OCI-LY1 (cell line): Measurements from ENCODE around the gene ZNF608.

Experiments
- H2AFZ ChIP-seq: fragments of 200-600 bp; sonication (generic), shearing (Covaris generic); 2 replicates; pipeline ENCODE4 v1.6.0; 2014; ENCODE audit warnings: antibody characterized with exemption, mild to moderate bottlenecking, low read length
- H3F3A ChIP-seq: fragments of 200-600 bp; sonication (generic), shearing (Covaris generic); 2 replicates; pipeline ENCODE4 v1.6.0; 2014; ENCODE audit warnings: mild to moderate bottlenecking, antibody characterized with exemption, low read length, moderate library complexity; ENCODE audit not compliant: insufficient read depth
- H3K27ac ChIP-seq: fragments of 200-600 bp; sonication (generic); 2 replicates; pipeline ENCODE4 v1.5.1; 2014; ENCODE audit warnings: low read length, mixed run types, mild to moderate bottlenecking, low read depth; ENCODE audit not compliant: poor library complexity, severe bottlenecking
- H3K27me3 ChIP-seq: fragments of 200-600 bp; sonication (generic); 2 replicates; pipeline ENCODE4 v1.6.0; 2014; ENCODE audit warnings: antibody characterized with exemption, mild to moderate bottlenecking, low read length, moderate library complexity; ENCODE audit not compliant: insufficient read depth
- H3K36me3 ChIP-seq: fragments of 200-600 bp; sonication (generic); 2 replicates; pipeline ENCODE4 v1.6.1; 2014; ENCODE audit warnings: mild to moderate bottlenecking, antibody characterized with exemption, low read length, moderate library complexity, mixed read lengths; ENCODE audit not compliant: insufficient read depth
- H3K4me1 ChIP-seq: fragments of 200-600 bp; sonication (generic); 2 replicates; pipeline ENCODE4 v1.5.1; 2014; ENCODE audit warnings: mild to moderate bottlenecking, low read length, moderate library complexity; ENCODE audit not compliant: insufficient read depth, severe bottlenecking
- H3K4me2 ChIP-seq: fragments of 200-600 bp; sonication (generic), shearing (Covaris generic); 2 replicates; pipeline ENCODE4 v1.6.1; 2014; ENCODE audit warnings: low read length
- H3K4me3 ChIP-seq: fragments of 200-600 bp; sonication (generic); 2 replicates; pipeline ENCODE4 v1.5.1; 2014; ENCODE audit warnings: low read length, low read depth, mild to moderate bottlenecking, mixed read lengths; ENCODE audit not compliant: poor library complexity, severe bottlenecking
- H3K79me2 ChIP-seq: fragments of 200-600 bp; shearing (Covaris generic); 2 replicates; pipeline ENCODE4 v1.6.1; 2016; ENCODE audit warnings: mixed run types, low read length, mixed read lengths; ENCODE audit not compliant: insufficient read depth
- H3K9ac ChIP-seq: fragments of 200-600 bp; sonication (generic), shearing (Covaris generic); 2 replicates; pipeline ENCODE4 v1.6.1; 2014; ENCODE audit warnings: mild to moderate bottlenecking, low read length, mixed read lengths
- H3K9me2 ChIP-seq: fragments of 200-600 bp; sonication (generic), shearing (Covaris generic); 2 replicates; pipeline ENCODE4 v1.6.1; 2014; ENCODE audit warnings: low read depth, mild to moderate bottlenecking, low read length, mixed read lengths
- H3K9me3 ChIP-seq: fragments of 200-600 bp; shearing (Covaris generic); 2 replicates; pipeline ENCODE4 v1.6.1; 2014; ENCODE audit warnings: low read length, mixed read lengths
- H4K20me1 ChIP-seq: fragments of 200-600 bp; sonication (generic), shearing (Covaris generic); 2 replicates; pipeline ENCODE4 v1.6.0; 2016; ENCODE audit warnings: mild to moderate bottlenecking, low read length; ENCODE audit not compliant: insufficient read depth
- EZH2 ChIP-seq: fragments of 200-600 bp; sonication (generic), shearing (Covaris generic); IDR thresholded peaks from 2 replicates; pipeline ENCODE4 v1.8.0; 2017; ENCODE audit warnings: borderline replicate concordance, mixed run types, mild to moderate bottlenecking, antibody characterized with exemption, low read length, moderate library complexity, mixed read lengths
- TF ChIP-seq, protein P1 (sequence below): fragments of 200-600 bp; sonication (generic), shearing (Covaris generic); IDR thresholded peaks from 2 replicates; pipeline ENCODE4 v1.5.1; 2017; ENCODE audit warnings: mild to moderate bottlenecking, antibody characterized with exemption, low read length, moderate library complexity, mixed read lengths

The ZNF608 gene

DNA sequence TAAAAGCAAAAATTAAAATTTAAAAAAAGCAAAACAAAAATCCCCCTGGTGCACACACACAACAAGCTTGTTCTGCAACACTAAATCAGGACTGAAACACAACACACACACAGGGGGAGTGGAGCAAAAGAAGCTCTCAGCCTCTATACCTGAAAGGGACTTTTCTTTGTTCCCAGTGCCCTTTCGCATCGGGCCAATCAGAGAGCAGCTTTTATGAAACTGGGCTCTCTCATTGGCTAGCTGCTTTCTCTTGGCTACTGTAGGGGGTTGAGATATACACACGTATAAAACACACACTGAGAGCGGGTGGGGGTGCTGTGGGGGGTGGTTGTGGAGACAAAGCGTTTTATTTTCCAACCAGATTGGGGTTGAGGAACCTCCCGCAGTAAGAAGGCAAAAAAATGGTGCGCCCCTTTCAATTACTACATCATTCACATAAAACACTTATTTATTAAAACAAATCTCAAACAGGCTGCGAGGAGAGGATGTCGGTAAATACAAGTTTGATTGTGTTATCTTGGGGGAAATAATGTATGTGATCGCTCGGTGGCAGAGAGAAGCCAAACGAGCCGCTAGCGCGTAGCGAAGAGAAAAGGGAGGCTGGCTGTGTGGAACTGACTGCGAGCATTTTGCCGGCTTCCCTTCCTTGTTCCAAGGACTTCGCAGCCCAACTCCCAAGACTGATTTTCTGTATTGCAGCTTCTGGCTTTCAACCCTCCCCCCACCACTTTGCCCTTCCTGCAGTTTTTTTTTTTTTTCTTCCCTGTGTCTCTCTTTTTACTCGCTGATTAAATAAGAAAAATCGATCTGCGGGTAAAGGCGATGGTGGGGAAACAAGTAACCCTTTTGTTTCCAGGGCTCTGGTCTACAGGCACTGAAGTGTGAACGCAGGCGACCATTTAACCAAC, 2.5 kb upstream of the ZNF608 start:
- Histone ChIP-seq H3K79me2 (peaks cover 30% of the 10 kb centered on the region), H4K20me1 (no peaks in the 10 kb centered on the region), H3K4me3 (peak overlapping the region; percentile 78), H3K36me3 (peaks cover 5% of the 10 kb centered on the region), H3K9me2 (no peaks in the 10 kb centered on the region), H3K27me3 (no peaks in the 10 kb centered on the region), H2AFZ (no peak overlapping the region), H3K4me2 (peak overlapping the region; percentile 77), H3K9me3 (no peaks in the 10 kb centered on the region), H3K9ac (peak overlapping the region; percentile 93), H3K4me1 (peaks cover 43% of the 10 kb centered on the region), H3F3A (0 out of 2 replicates have a peak, but pooled peaks cover 9% of the 10 kb centered on the region), H3K27ac (peak overlapping the region; percentile 99)
- TF ChIP-seq EZH2, result no peak
- TF ChIP-seq, protein P1, sequence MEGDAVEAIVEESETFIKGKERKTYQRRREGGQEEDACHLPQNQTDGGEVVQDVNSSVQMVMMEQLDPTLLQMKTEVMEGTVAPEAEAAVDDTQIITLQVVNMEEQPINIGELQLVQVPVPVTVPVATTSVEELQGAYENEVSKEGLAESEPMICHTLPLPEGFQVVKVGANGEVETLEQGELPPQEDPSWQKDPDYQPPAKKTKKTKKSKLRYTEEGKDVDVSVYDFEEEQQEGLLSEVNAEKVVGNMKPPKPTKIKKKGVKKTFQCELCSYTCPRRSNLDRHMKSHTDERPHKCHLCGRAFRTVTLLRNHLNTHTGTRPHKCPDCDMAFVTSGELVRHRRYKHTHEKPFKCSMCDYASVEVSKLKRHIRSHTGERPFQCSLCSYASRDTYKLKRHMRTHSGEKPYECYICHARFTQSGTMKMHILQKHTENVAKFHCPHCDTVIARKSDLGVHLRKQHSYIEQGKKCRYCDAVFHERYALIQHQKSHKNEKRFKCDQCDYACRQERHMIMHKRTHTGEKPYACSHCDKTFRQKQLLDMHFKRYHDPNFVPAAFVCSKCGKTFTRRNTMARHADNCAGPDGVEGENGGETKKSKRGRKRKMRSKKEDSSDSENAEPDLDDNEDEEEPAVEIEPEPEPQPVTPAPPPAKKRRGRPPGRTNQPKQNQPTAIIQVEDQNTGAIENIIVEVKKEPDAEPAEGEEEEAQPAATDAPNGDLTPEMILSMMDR, result no peak

- TF ChIP-seq, protein P1, result no peak
- no peak for TF ChIP-seq EZH2
- Histone ChIP-seq H3K9me2 (no peaks in the 10 kb centered on the region), H3K27me3 (no peaks in the 10 kb centered on the region), H2AFZ (no peak overlapping the region), H3K4me1 (peaks cover 34% of the 10 kb centered on the region), H3K4me3 (peak overlapping the region; percentile 78), H3K9ac (peak overlapping the region; percentile 93), H3F3A (0 out of 2 replicates have a peak, but pooled peaks cover 9% of the 10 kb centered on the region), H3K9me3 (no peaks in the 10 kb centered on the region), H3K36me3 (peaks cover 8% of the 10 kb centered on the region), H3K4me2 (peak overlapping the region; percentile 77), H3K79me2 (peaks cover 39% of the 10 kb centered on the region), H4K20me1 (no peaks in the 10 kb centered on the region), H3K27ac (peak overlapping the region; percentile 99)
Observed at GRCh38 chr5:124747791-124748686, 1.6 kb upstream of the ZNF608 start.

DNA sequence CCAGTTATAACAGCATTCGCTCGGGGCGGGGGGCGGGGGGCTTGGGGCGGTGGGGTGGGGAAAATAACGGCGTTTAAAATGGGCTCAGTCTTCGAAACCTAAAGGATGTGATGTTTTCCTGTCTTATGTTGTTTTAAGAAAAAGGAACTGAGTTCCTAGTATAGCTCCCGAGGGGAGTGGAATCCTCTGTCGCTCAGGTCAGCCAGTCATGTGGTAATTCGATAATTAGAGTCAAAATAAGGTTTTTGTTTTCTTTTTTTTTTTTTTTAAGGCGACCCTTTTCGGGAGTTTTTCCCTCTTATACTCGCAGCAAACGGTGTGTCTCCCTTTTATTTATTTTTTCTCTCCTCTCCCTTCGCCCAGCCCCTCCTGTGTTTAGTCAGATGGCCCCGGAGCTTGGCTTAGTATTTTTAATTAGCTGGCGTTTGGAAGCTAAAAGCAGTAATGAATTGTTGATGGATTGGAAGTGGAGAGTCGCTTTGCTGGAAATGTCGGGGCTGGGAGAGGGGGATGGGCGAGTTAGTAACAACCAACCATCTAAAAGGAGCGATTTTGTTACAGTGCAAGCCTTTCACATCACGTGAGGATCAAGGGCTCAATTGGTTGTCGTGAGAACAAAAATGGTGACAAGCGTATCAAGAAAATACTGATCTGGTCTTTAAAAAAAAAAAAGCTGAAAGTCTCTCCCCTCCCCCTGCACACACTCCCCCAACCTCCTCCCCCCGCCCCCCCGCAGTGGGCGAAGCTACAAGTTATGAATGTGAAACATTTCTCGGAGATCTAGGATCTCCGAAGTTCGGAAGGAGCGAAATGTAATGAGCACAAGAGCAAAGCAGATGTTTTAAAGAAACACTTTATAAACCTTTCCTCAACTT, 714 bp upstream of the ZNF608 start:
- Histone ChIP-seq H3K4me3 (peak overlapping the region; percentile 78), H3K79me2 (peaks cover 48% of the 10 kb centered on the region), H3K9me2 (no peaks in the 10 kb centered on the region), H3K36me3 (peaks cover 11% of the 10 kb centered on the region), H2AFZ (no peak overlapping the region), H3K9me3 (no peaks in the 10 kb centered on the region), H4K20me1 (no peaks in the 10 kb centered on the region), H3K27ac (peak overlapping the region; percentile 99), H3F3A (0 out of 2 replicates have a peak, but pooled peaks cover 9% of the 10 kb centered on the region), H3K4me2 (peak overlapping the region; percentile 77), H3K9ac (peak overlapping the region; percentile 96), H3K4me1 (peaks cover 32% of the 10 kb centered on the region), H3K27me3 (no peaks in the 10 kb centered on the region)
- TF ChIP-seq EZH2, result no peak
- TF ChIP-seq, protein P1, result no peak
